OCI-LY7 (cell line): ENCODE measurements around the gene CDC42BPB. TPM values are rescaled to one million over a fixed set of nuclear protein-coding genes. Genes with fewer than 3 reads are reported as not detected.

Experiments used
- BruUV-seq: library from RNA; stranded (reverse); fragments of 400-500 nt; replicated peaks from 2 replicates; lab custom pipeline; 2021; lab: Mats Ljungman, UMichigan
- CTCF ChIA-PET: fragments of 300-600 bp; sonication (Branson Sonifier 250); formaldehyde crosslinking; loops from one replicate; lab custom pipeline; 2022; ENCODE audit warnings: antibody characterized with exemption; ENCODE audit not compliant: unreplicated experiment; lab: Charles Lee
- POLR2A ChIA-PET: fragments of 300-600 bp; sonication (Branson Sonifier 250); formaldehyde crosslinking; loops from one replicate; lab custom pipeline; 2022; ENCODE audit warnings: antibody characterized with exemption; lab: Charles Lee
- DNase-seq: peaks from one replicate; pipeline ENCODE4 v3.0.0-alpha.2; 2015; ENCODE audit warnings: low spot score
- H2AFZ ChIP-seq: fragments of 200-600 bp; sonication (generic), shearing (Covaris generic); 2 replicates; pipeline ENCODE4 v1.6.1; 2014; ENCODE audit warnings: mild to moderate bottlenecking, antibody characterized with exemption, low read length, moderate library complexity
- H3K27ac ChIP-seq: fragments of 200-600 bp; sonication (generic); 2 replicates; pipeline ENCODE4 v1.5.1; 2014; ENCODE audit warnings: mixed run types, low read depth, mild to moderate bottlenecking, moderate library complexity, low read length, inconsistent platforms; ENCODE audit not compliant: poor library complexity, severe bottlenecking
- H3K36me3 ChIP-seq: fragments of 200-600 bp; sonication (generic); 2 replicates; pipeline ENCODE4 v1.6.1; 2014; ENCODE audit warnings: mild to moderate bottlenecking, antibody characterized with exemption, low read length, moderate library complexity, mixed read lengths; ENCODE audit not compliant: insufficient read depth
- H3K4me1 ChIP-seq: fragments of 200-600 bp; sonication (generic); 2 replicates; pipeline ENCODE4 v1.5.1; 2014; ENCODE audit warnings: mild to moderate bottlenecking, low read length; ENCODE audit not compliant: insufficient read depth, poor library complexity, severe bottlenecking
- H3K4me2 ChIP-seq: fragments of 200-600 bp; sonication (generic); 2 replicates; pipeline ENCODE4 v1.6.1; 2014; ENCODE audit warnings: mild to moderate bottlenecking, low read length
- H3K4me3 ChIP-seq: fragments of 200-600 bp; sonication (generic); 2 replicates; pipeline ENCODE4 v1.5.1; 2014; ENCODE audit warnings: mild to moderate bottlenecking, low read depth, low read length; ENCODE audit not compliant: poor library complexity, severe bottlenecking
- H3K79me2 ChIP-seq: fragments of 200-600 bp; sonication (generic); 2 replicates; pipeline ENCODE4 v1.6.1; 2016; ENCODE audit warnings: low read depth, mild to moderate bottlenecking, low read length, moderate library complexity, mixed read lengths; ENCODE audit not compliant: insufficient read depth
- H3K9me2 ChIP-seq: fragments of 200-600 bp; sonication (generic); 2 replicates; pipeline ENCODE4 v1.6.1; 2016; ENCODE audit warnings: mild to moderate bottlenecking, low read length, mixed read lengths; ENCODE audit not compliant: insufficient read depth
- H3K9me3 ChIP-seq: fragments of 200-600 bp; sonication (generic); 2 replicates; pipeline ENCODE4 v1.6.1; 2014; ENCODE audit warnings: mild to moderate bottlenecking, mixed run types, low read length, mixed read lengths
- H4K20me1 ChIP-seq: fragments of 200-600 bp; sonication (generic); 2 replicates; pipeline ENCODE4 v1.6.1; 2014; ENCODE audit warnings: mild to moderate bottlenecking, antibody characterized with exemption, low read length, moderate library complexity, mixed read lengths; ENCODE audit not compliant: insufficient read depth
- CTCF ChIP-seq: fragments of 200-600 bp; sonication (generic); conservative IDR thresholded peaks from 2 replicates; pipeline ENCODE4 v1.5.1; 2014; ENCODE audit warnings: mild to moderate bottlenecking, antibody characterized with exemption, low read length, moderate library complexity, mixed read lengths
- EZH2phosphoT487 ChIP-seq: fragments of 200-600 bp; sonication (generic); IDR thresholded peaks from 2 replicates; pipeline ENCODE4 v1.6.1; 2018; ENCODE audit warnings: low read depth, borderline replicate concordance, mild to moderate bottlenecking, mixed run types, antibody characterized with exemption, low read length, moderate library complexity, mixed read lengths
- intact Hi-C: fragments of 100-400 bp; cut with micrococcal nuclease; formaldehyde crosslinking; loops from one replicate; pipeline ENCODE4 v1.10.0; 2022; ENCODE audit not compliant: unreplicated experiment
- total RNA-seq, 2 experiments: library from RNA; depleted of rRNA in 1 of 2; stranded (reverse); fragments of >200 nt in 1 of 2; shearing (Covaris generic) in 1 of 2; gene quantifications; 2 replicates each; pipeline ENCODE4 v1.2.3, GENCODE V29; 2014 to 2022

CDC42BPB gene
- total RNA-seq, 2 experiments from 2014 or later, result 0.03 to 0.46 TPM

- CTCF ChIA-PET, result no interaction called here
These were observed 36.8 kb downstream of the CDC42BPB start for GRCh38 chr14:103020271-103021170.

GRCh38 chr14:103019826-103020225 is 37.5 kb downstream of the CDC42BPB start:
- Histone ChIP-seq H3K79me2 (no peaks in the 10 kb centered on the region), H3K4me1 (no peaks in the 10 kb centered on the region), H2AFZ (no peak overlapping the region), H3K9me3 (no peaks in the 10 kb centered on the region), H3K27ac (no peak overlapping the region), H3K4me2 (no peak overlapping the region), H4K20me1 (no peaks in the 10 kb centered on the region), H3K4me3 (no peak overlapping the region), H3K9me2 (no peaks in the 10 kb centered on the region), H3K36me3 (no peaks in the 10 kb centered on the region)
- TF ChIP-seq EZH2phosphoT487 (no peak), CTCF (no peak)
- intact Hi-C loops, result no loop called here
- BruUV-seq, result no TSS peak
- CTCF ChIA-PET, result no interaction called here
- POLR2A ChIA-PET, result interaction anchor here (0.6 kb wide), 1 partner anchor 25 kb away, joined by 3 read pairs; no protein-coding TSS in a partner anchor
- no peak for DNase-seq

More at GRCh38 chr14:103020271-103021170, 36.8 kb downstream of the CDC42BPB start:
- Histone ChIP-seq H3K4me2 (no peak overlapping the region), H4K20me1 (no peaks in the 10 kb centered on the region), H3K9me3 (no peaks in the 10 kb centered on the region), H3K9me2 (no peaks in the 10 kb centered on the region), H3K4me1 (no peaks in the 10 kb centered on the region), H3K36me3 (no peaks in the 10 kb centered on the region), H2AFZ (no peak overlapping the region), H3K4me3 (no peak overlapping the region), H3K79me2 (no peaks in the 10 kb centered on the region), H3K27ac (no peak overlapping the region)
- intact Hi-C loops, result no loop called here
- POLR2A ChIA-PET, result no interaction called here
- no peak for DNase-seq
- TF ChIP-seq EZH2phosphoT487 (no peak), CTCF (no peak)
- BruUV-seq, result no TSS peak

GRCh38 chr14:103019236-103019635 is 38.1 kb downstream of the CDC42BPB start:
- POLR2A ChIA-PET, result interaction anchor here (0.6 kb wide), 1 partner anchor 25 kb away, joined by 3 read pairs; no protein-coding TSS in a partner anchor
- H3K4me1 ChIP-seq, result no peaks in the 10 kb centered on the region
- BruUV-seq, result no TSS peak

More at GRCh38 chr14:103019236-103019635, 38.1 kb downstream of the CDC42BPB start:
- no peak overlapping the region for H2AFZ ChIP-seq
- intact Hi-C loops, result no loop called here
- no peaks in the 10 kb centered on the region for H4K20me1 ChIP-seq
- no peaks in the 10 kb centered on the region for H3K9me3 ChIP-seq
- H3K79me2 ChIP-seq, result no peaks in the 10 kb centered on the region
- no peaks in the 10 kb centered on the region for H3K36me3 ChIP-seq
- H3K27ac ChIP-seq, result no peak overlapping the region
- CTCF ChIA-PET, result no interaction called here
- no peak overlapping the region for H3K4me2 ChIP-seq
- H3K4me3 ChIP-seq, result no peak overlapping the region
- no peaks in the 10 kb centered on the region for H3K9me2 ChIP-seq
- TF ChIP-seq EZH2phosphoT487 (no peak), CTCF (no peak)
- DNase-seq, result no peak
